ENCODE results near the gene RAP2A.

Gene RAP2A

DNA sequence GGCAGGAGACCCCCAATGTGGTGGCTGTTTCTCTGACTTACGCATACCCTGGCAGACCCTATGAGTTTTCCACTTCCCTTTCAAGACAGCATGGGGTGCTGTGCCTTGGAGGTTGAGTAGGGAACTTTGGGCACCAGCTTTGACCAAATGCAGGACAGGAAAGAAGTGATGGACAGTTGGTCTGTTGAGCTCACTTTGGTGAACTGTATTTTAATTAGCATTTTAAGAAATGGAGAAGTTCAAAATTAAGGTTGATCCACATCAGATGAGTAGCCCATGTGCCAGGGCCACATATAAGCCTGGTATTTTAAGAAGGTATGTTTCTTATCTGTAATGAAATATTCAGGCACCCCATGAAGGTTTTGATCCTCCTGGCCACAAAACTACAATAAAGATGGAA, 46.1 kb upstream of the RAP2A start:
- no peaks in the 10 kb centered on the region for H3K27me3 ChIP-seq (replicated peaks; ENCODE audit: insufficient read depth, low read length)
- H3K9ac ChIP-seq (ENCODE audit: low read length): no peak overlapping the region
- H3K9me3 ChIP-seq (replicated peaks; ENCODE audit: insufficient read depth, low read length): no peaks in the 10 kb centered on the region
- H3K9me2 ChIP-seq (replicated peaks; ENCODE audit: insufficient read depth, low read length): no peaks in the 10 kb centered on the region
- H3K36me3 ChIP-seq (replicated peaks; ENCODE audit: insufficient read depth, low read length): no peaks in the 10 kb centered on the region; the same call in 1 of the 2 replicates
- no peak overlapping the region for H3K4me2 ChIP-seq (ENCODE audit: low read depth, low read length)
- DNase-seq: no peak
- H4K20me1 ChIP-seq (ENCODE audit: insufficient read depth, low read length): no peaks in the 10 kb centered on the region
- no peaks in the 10 kb centered on the region for H3K4me1 ChIP-seq (ENCODE audit: low read length)
- no peaks in the 10 kb centered on the region for H3K79me2 ChIP-seq (ENCODE audit: low read length)
- no peak overlapping the region for H3K4me3 ChIP-seq (ENCODE audit: low read length)
- H3K27ac ChIP-seq (ENCODE audit: low read length): no peak overlapping the region
- TF ChIP-seq EZH2phosphoT487 (IDR thresholded peaks at IDR 0.05; ENCODE audit: low read length): no peak
- no peak overlapping the region for H2AFZ ChIP-seq (ENCODE audit: low read length)
- no peaks in the 10 kb centered on the region for H3F3A ChIP-seq (ENCODE audit: insufficient read depth, low read length)

GRCh38 chr13:97388373-97388772, 45.6 kb upstream of the RAP2A start:
- no peak overlapping the region for H3K4me2 ChIP-seq (ENCODE audit: low read depth, low read length)
- DNase-seq: no peak

DNA sequence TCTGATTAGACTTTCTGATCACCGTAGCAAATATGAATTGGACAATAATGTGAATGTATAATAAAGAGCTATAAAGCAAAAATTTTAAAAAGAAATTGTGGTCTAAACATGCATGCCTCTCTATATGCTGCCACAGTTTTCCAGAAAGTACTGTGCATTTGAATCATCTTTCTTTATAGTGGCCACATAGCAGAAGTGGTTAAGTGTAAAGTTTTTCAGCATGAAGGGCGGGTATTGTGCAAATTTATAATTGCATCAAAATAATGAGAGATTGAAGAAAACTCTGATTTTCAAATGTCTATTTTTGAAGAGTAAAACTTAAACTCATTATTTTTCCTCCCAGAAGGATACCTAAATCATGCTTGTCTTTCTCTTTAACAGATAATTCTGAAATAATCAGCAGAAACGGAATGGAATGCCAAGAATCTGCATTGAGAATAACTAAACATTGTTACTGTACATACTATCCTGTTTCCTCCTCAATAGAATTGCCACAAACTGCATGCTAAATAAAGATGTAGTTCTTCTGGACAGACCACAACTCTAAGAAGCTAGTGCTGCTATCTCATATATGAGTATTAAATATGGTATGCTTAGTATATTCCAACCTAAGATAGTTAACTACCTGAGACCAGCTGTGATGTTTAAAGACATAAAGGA, 42.9 kb upstream of the RAP2A start:
- no peaks in the 10 kb centered on the region for H3K27me3 ChIP-seq (replicated peaks; ENCODE audit: insufficient read depth, low read length)
- no peak overlapping the region for H3K4me2 ChIP-seq (ENCODE audit: low read depth, low read length)
- no peaks in the 10 kb centered on the region; the same call in 1 of the 2 replicates for H3K36me3 ChIP-seq (replicated peaks; ENCODE audit: insufficient read depth, low read length)
- no peaks in the 10 kb centered on the region for H3K9me3 ChIP-seq (replicated peaks; ENCODE audit: insufficient read depth, low read length)
- H3K27ac ChIP-seq (ENCODE audit: low read length): no peak overlapping the region
- no peak overlapping the region for H3K9ac ChIP-seq (ENCODE audit: low read length)
- H4K20me1 ChIP-seq (ENCODE audit: insufficient read depth, low read length): no peaks in the 10 kb centered on the region
- H2AFZ ChIP-seq (ENCODE audit: low read length): no peak overlapping the region
- H3K9me2 ChIP-seq (replicated peaks; ENCODE audit: insufficient read depth, low read length): no peaks in the 10 kb centered on the region
- no peak overlapping the region for H3K4me3 ChIP-seq (ENCODE audit: low read length)
- no peaks in the 10 kb centered on the region for H3K4me1 ChIP-seq (ENCODE audit: low read length)
- no peak for DNase-seq
- H3K79me2 ChIP-seq (ENCODE audit: low read length): no peaks in the 10 kb centered on the region
- no peaks in the 10 kb centered on the region for H3F3A ChIP-seq (ENCODE audit: insufficient read depth, low read length)
- no peak for TF ChIP-seq EZH2 (optimal IDR thresholded peaks at IDR 0.05; ENCODE audit: low read depth, low read length)
- TF ChIP-seq, protein P1, sequence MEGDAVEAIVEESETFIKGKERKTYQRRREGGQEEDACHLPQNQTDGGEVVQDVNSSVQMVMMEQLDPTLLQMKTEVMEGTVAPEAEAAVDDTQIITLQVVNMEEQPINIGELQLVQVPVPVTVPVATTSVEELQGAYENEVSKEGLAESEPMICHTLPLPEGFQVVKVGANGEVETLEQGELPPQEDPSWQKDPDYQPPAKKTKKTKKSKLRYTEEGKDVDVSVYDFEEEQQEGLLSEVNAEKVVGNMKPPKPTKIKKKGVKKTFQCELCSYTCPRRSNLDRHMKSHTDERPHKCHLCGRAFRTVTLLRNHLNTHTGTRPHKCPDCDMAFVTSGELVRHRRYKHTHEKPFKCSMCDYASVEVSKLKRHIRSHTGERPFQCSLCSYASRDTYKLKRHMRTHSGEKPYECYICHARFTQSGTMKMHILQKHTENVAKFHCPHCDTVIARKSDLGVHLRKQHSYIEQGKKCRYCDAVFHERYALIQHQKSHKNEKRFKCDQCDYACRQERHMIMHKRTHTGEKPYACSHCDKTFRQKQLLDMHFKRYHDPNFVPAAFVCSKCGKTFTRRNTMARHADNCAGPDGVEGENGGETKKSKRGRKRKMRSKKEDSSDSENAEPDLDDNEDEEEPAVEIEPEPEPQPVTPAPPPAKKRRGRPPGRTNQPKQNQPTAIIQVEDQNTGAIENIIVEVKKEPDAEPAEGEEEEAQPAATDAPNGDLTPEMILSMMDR (IDR thresholded peaks at IDR 0.05; ENCODE audit: low read length): no peak
- TF ChIP-seq EZH2phosphoT487 (IDR thresholded peaks at IDR 0.05; ENCODE audit: low read length): no peak

More at GRCh38 chr13:97388373-97388772, 45.6 kb upstream of the RAP2A start:
- TF ChIP-seq EZH2 (optimal IDR thresholded peaks at IDR 0.05; ENCODE audit: low read depth, low read length) (no peak), EZH2phosphoT487 (IDR thresholded peaks at IDR 0.05; ENCODE audit: low read length) (no peak)
- TF ChIP-seq, protein P1 (IDR thresholded peaks at IDR 0.05; ENCODE audit: low read length): no peak
- H3K36me3 ChIP-seq (replicated peaks; ENCODE audit: insufficient read depth, low read length): no peaks in the 10 kb centered on the region; the same call in 1 of the 2 replicates
- no peak overlapping the region for H3K4me3 ChIP-seq (ENCODE audit: low read length)
- H3K79me2 ChIP-seq (ENCODE audit: low read length): no peaks in the 10 kb centered on the region
- H3K9ac ChIP-seq (ENCODE audit: low read length): no peak overlapping the region
- H3K9me2 ChIP-seq (replicated peaks; ENCODE audit: insufficient read depth, low read length): no peaks in the 10 kb centered on the region
- no peak overlapping the region for H2AFZ ChIP-seq (ENCODE audit: low read length)
- H3K27ac ChIP-seq (ENCODE audit: low read length): no peak overlapping the region
- no peaks in the 10 kb centered on the region for H3F3A ChIP-seq (ENCODE audit: insufficient read depth, low read length)
- no peaks in the 10 kb centered on the region for H3K27me3 ChIP-seq (replicated peaks; ENCODE audit: insufficient read depth, low read length)
- no peaks in the 10 kb centered on the region for H3K9me3 ChIP-seq (replicated peaks; ENCODE audit: insufficient read depth, low read length)
- no peaks in the 10 kb centered on the region for H3K4me1 ChIP-seq (ENCODE audit: low read length)
- H4K20me1 ChIP-seq (ENCODE audit: insufficient read depth, low read length): no peaks in the 10 kb centered on the region

GRCh38 chr13:97392020-97392419, 41.9 kb upstream of the RAP2A start:
- H3K79me2 ChIP-seq (ENCODE audit: low read length): no peaks in the 10 kb centered on the region
- DNase-seq: no peak
- no peak overlapping the region for H3K9ac ChIP-seq (ENCODE audit: low read length)
- no peak overlapping the region for H3K4me3 ChIP-seq (ENCODE audit: low read length)
- no peaks in the 10 kb centered on the region for H4K20me1 ChIP-seq (ENCODE audit: insufficient read depth, low read length)
- no peak overlapping the region for H2AFZ ChIP-seq (ENCODE audit: low read length)
- no peaks in the 10 kb centered on the region for H3K9me3 ChIP-seq (replicated peaks; ENCODE audit: insufficient read depth, low read length)
- TF ChIP-seq EZH2 (optimal IDR thresholded peaks at IDR 0.05; ENCODE audit: low read depth, low read length): no peak
- TF ChIP-seq, protein P1 (IDR thresholded peaks at IDR 0.05; ENCODE audit: low read length): no peak
- no peak for TF ChIP-seq EZH2phosphoT487 (IDR thresholded peaks at IDR 0.05; ENCODE audit: low read length)
- H3K9me2 ChIP-seq (replicated peaks; ENCODE audit: insufficient read depth, low read length): no peaks in the 10 kb centered on the region
- no peaks in the 10 kb centered on the region; the same call in 1 of the 2 replicates for H3K36me3 ChIP-seq (replicated peaks; ENCODE audit: insufficient read depth, low read length)
- no peaks in the 10 kb centered on the region for H3K4me1 ChIP-seq (ENCODE audit: low read length)
- no peak overlapping the region for H3K4me2 ChIP-seq (ENCODE audit: low read depth, low read length)
- no peak overlapping the region for H3K27ac ChIP-seq (ENCODE audit: low read length)
- H3K27me3 ChIP-seq (replicated peaks; ENCODE audit: insufficient read depth, low read length): no peaks in the 10 kb centered on the region
- no peaks in the 10 kb centered on the region for H3F3A ChIP-seq (ENCODE audit: insufficient read depth, low read length)
